ENCODE measurements around the gene CCDC107. TPM values are rescaled to one million over a fixed set of nuclear protein-coding genes. Genes with fewer than 3 reads are reported as not detected.
"Not testable (repeated sequence)": the region's sequence is repeated elsewhere in the genome, so short reads cannot be mapped to it uniquely, and the experiment has no call there.

The CCDC107 gene
- total and polyA plus RNA-seq, 8 donors: 9.2 to 25.6 (median 11.6) TPM

DNA sequence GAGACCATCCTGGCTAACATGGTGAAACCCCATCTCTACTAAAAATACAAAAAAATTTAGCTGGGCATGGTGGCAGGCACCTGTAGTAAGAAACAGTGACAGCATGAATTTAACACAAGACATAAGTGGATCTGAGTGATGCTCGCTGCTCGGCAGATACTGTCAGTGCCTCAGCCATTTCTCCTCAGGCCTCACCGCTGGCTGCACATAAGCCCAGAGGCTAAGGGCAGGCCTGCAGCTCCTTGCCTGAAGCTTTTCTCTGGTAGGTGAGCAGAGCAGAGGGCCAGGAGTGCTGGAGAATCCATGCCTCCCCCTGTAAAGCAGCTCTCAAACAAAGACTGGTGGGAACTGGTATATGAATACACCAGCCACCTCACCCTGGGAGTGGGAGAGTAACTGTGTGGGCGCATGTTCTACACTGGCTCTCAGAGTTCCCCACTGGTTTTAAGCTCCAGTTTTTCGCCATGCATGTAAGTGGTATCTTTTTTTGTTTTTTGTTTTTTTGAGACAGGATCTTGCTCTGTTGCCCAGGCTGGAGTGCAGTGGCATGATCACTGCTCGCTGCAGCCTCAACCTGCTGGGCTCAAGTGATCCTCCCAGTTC is 29.6 kb upstream of the CCDC107 start:
- Histone ChIP-seq H3K9me3 (no peaks in the 10 kb centered on the region), H3K4me3 (no peak overlapping the region), H3K36me3 (no peaks in the 10 kb centered on the region), H3K27ac (no peak overlapping the region), H3K27me3 (no peaks in the 10 kb centered on the region), H3K4me1 (no peaks in the 10 kb centered on the region)
- TF ChIP-seq CTCF (IDR thresholded peaks at IDR 0.05): no peak
- no peak for DNase-seq
- intact Hi-C loops (cut with DNase I): no loop called here
- no peak for ATAC-seq

DNA sequence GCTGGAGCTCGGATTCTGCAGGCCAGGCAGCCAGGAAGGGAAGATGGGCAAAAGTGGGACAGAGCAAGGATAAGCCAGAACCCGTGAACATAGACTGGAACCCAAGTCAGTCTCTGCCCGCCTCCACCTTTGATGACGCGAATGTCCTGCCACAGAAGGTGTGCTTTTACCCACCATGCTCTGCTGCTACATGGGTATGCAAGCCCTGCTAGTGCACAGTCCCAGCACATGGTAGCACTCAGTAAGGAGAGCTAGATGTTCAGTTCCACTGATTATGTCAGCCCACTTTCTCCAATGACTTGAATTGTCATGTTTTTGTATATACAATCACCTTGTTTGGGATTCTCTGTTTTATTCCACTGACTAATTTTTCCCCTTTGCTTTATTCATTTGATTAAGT is 28.5 kb upstream of the CCDC107 start:
- Histone ChIP-seq H3K27me3 (no peaks in the 10 kb centered on the region), H3K36me3 (no peaks in the 10 kb centered on the region), H3K27ac (no peak overlapping the region), H3K4me3 (no peak overlapping the region), H3K4me1 (peaks cover 0 to 3% of the 10 kb centered on the region in 2 donors), H3K9me3 (no peaks in the 10 kb centered on the region)
- intact Hi-C loops (cut with DNase I): no loop called here
- no peak for DNase-seq
- TF ChIP-seq CTCF (IDR thresholded peaks at IDR 0.05): no peak
- ATAC-seq: no peak

DNA sequence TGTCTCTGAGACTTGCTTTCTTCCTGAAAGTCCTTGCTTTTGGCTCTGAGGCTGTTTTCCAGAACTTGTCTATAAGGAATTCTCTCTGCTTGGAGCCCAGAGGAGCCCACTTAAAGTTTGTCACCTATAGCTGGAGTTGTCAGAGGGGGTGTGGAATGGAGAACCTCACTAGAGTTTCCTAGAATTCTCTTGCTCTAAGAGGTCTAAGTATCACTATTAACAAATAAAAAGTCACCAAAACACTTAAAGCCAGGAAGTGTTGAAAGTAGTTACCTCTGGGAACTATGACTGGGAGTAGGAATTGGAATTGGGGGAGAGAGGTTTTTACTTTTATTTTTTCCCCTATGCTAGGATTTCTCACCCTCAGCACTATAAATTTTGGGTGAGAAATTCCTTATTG is 22.4 kb upstream of the CCDC107 start:
- Histone ChIP-seq H3K27ac (peak overlapping the region; percentile 14 to 52), H3K9me3 (no peaks in the 10 kb centered on the region), H3K4me3 (no peak overlapping the region), H3K36me3 (no peaks in the 10 kb centered on the region), H3K27me3 (no peaks in the 10 kb centered on the region), H3K4me1 (peaks cover 0 to 29% of the 10 kb centered on the region in 2 donors)
- ATAC-seq (peak; percentile 79), DNase-seq (no peak)
- no peak for TF ChIP-seq CTCF (IDR thresholded peaks at IDR 0.05)
- intact Hi-C loops (cut with DNase I): no loop called here

GRCh38 chr9:35636135-35636876 is 21.8 kb upstream of the CCDC107 start:
- no peaks in the 10 kb centered on the region for H3K36me3 ChIP-seq
- intact Hi-C loops (cut with DNase I): no loop called here
- DNase-seq: no peak
- TF ChIP-seq CTCF (IDR thresholded peaks at IDR 0.05): no peak
- H3K4me1 ChIP-seq: peaks cover 0 to 31% of the 10 kb centered on the region in 2 donors
- H3K27me3 ChIP-seq: no peaks in the 10 kb centered on the region
- ATAC-seq: peak; percentile 74
- H3K9me3 ChIP-seq: no peaks in the 10 kb centered on the region
- H3K27ac ChIP-seq: peak overlapping the region; percentile 51 to 52
- H3K4me3 ChIP-seq: no peak overlapping the region

GRCh38 chr9:35636877-35637246 is 21.2 kb upstream of the CCDC107 start:
- intact Hi-C loops (cut with DNase I); H3K27me3 ChIP-seq; H3K9me3 ChIP-seq; H3K4me3 ChIP-seq; ATAC-seq; H3K36me3 ChIP-seq; DNase-seq: not testable (repeated sequence)
- peak overlapping the region in 1 of 2 donors; percentile 51 for H3K27ac ChIP-seq
- H3K4me1 ChIP-seq: peaks cover 0 to 36% of the 10 kb centered on the region in 2 donors

GRCh38 chr9:35637427-35637955 is 20.6 kb upstream of the CCDC107 start:
- H3K4me3 ChIP-seq; H3K27ac ChIP-seq; DNase-seq; ATAC-seq; H3K27me3 ChIP-seq; intact Hi-C loops (cut with DNase I); H3K9me3 ChIP-seq; H3K36me3 ChIP-seq: not testable (repeated sequence)
- H3K4me1 ChIP-seq: peaks cover 0 to 38% of the 10 kb centered on the region in 2 donors

DNA sequence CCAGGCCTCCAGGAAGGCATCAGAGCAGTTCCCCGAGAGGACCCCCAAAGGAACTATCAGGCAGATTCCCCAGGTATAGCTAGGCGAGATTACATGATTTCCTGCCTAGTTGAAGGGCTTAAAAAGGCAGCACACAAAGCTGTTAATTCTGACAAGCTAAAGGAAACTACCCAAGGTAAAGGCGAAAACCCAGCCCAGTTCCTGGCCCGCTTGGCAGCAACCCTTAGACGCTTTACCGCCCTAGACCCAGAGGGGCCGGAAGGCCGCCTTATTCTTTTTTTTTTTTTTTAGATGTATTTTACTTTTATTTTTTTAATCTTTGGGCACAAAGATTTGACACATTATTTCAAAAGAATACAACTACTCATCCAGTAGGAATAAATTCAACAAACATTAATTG is 19.3 kb upstream of the CCDC107 start:
- H3K4me3 ChIP-seq; H3K27ac ChIP-seq; H3K9me3 ChIP-seq; H3K27me3 ChIP-seq; DNase-seq; intact Hi-C loops (cut with DNase I); ATAC-seq; H3K36me3 ChIP-seq: not testable (repeated sequence)
- peaks cover 0 to 40% of the 10 kb centered on the region in 2 donors for H3K4me1 ChIP-seq

- ATAC-seq; intact Hi-C loops (cut with DNase I); DNase-seq: not testable (repeated sequence)
Observed at GRCh38 chr9:35639225-35639624, 18.9 kb upstream of the CCDC107 start.

More at GRCh38 chr9:35639225-35639624, 18.9 kb upstream of the CCDC107 start:
- H3K27ac ChIP-seq, H3K27me3 ChIP-seq, H3K36me3 ChIP-seq, H3K4me3 ChIP-seq, H3K9me3 ChIP-seq: not testable (repeated sequence)
- H3K4me1 ChIP-seq: peaks cover 0 to 44% of the 10 kb centered on the region in 2 donors

Measured in left lung (tissue), 10 donors.